ENCODE measurements around the gene B3GNT9.

DNA sequence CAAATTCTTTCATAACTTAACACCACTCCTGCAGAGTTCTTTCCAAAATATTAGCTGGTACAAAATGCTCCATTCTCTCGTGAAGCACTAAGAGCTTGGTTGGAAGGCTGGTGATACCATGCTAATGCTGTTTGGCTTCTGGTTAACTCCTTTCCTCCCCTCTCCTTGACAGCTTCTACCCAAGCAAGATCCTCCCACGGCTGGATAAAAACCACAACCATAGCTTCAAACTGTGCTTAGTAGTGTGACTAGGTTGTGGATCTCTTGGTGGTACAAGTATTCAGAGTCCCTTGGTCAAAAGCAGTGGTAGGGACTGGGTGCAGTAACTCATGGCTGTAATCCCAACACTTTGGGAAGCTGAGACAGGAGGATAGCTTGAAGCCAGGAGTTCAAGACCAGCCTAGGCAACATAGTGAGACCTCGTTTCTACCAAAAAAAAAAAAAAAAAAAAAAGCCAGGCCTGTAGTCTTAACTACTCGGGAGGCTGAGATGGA is 38.8 kb downstream of the B3GNT9 start:
- TF ChIP-seq CTCF (IDR thresholded peaks at IDR 0.05) (no peak), POLR2A (IDR thresholded peaks at IDR 0.05) (no peak)

Measured in breast epithelium (tissue), 3 donors.